ENCODE results near the gene NDUFB8.

GRCh38 chr10:100477970-100478369 is 51.7 kb downstream of the NDUFB8 start:
- TF ChIP-seq ZNF274 (IDR thresholded peaks at IDR 0.05; ENCODE audit: low read depth, low read length) (no peak), SUZ12 (IDR thresholded peaks at IDR 0.05; ENCODE audit: extremely low read depth, insufficient read depth, insufficient read length) (no peak), YY1 (IDR thresholded peaks at IDR 0.05; ENCODE audit: insufficient read depth, insufficient read length) (no peak)

Measured in NT2/D1 (cell line).